Activated CD4-positive, CD25-positive, alpha-beta regulatory T cell treated with anti-CD3 and anti-CD28 coated beads, Interleukin-2, amount 50 U/mL, for 72 hours (primary cell): ENCODE data around the gene SLITRK1.

ENCODE experiments used
- DNase-seq: peaks from one replicate; pipeline ENCODE4 v3.0.0; 2021

SLITRK1 gene

GRCh38 chr13:83881917-83882605, at the start of gene SLITRK1:
Gene SLITRK1, minus strand, starts transcription at chr13:83882474. Its CDS starts 967 bp downstream, at chr13:83881507.
- no peak for DNase-seq

- DNase-seq = no peak
Measured at GRCh38 chr13:83929157-83929556, 46.9 kb upstream of the SLITRK1 start.

- DNase-seq = no peak
Measured at GRCh38 chr13:83919775-83920174, 37.5 kb upstream of the SLITRK1 start.

GRCh38 chr13:83914368-83914767, 32.1 kb upstream of the SLITRK1 start:
- no peak for DNase-seq

- no peak for DNase-seq
Measured at GRCh38 chr13:83907196-83907989, 25.1 kb upstream of the SLITRK1 start.

GRCh38 chr13:83906240-83906820, 24.1 kb upstream of the SLITRK1 start:
- DNase-seq = no peak

- DNase-seq = no peak
Measured at GRCh38 chr13:83905641-83906040, 23.4 kb upstream of the SLITRK1 start.

GRCh38 chr13:83895994-83896580, 13.8 kb upstream of the SLITRK1 start:
- no peak for DNase-seq

- DNase-seq = no peak
Measured at GRCh38 chr13:83890358-83890757, 8.1 kb upstream of the SLITRK1 start.

- no peak for DNase-seq
Measured at GRCh38 chr13:83884141-83884540, 1.9 kb upstream of the SLITRK1 start.

- DNase-seq = no peak
Measured at GRCh38 chr13:83883061-83883523, 818 bp upstream of the SLITRK1 start.

- no peak for DNase-seq
Measured at GRCh38 chr13:83882606-83882959, 309 bp upstream of the SLITRK1 start.

- DNase-seq = no peak
Measured at GRCh38 chr13:83881140-83881684, 1.1 kb downstream of the SLITRK1 start.

GRCh38 chr13:83880275-83881139, 1.8 kb downstream of the SLITRK1 start:
- no peak for DNase-seq

- no peak for DNase-seq
Measured at GRCh38 chr13:83879431-83880171, 2.7 kb downstream of the SLITRK1 start.

- DNase-seq = no peak
Measured at GRCh38 chr13:83878691-83879430, 3.4 kb downstream of the SLITRK1 start.

- no peak for DNase-seq
Measured at GRCh38 chr13:83877651-83878355, 4.5 kb downstream of the SLITRK1 start.

- no peak for DNase-seq
Measured at GRCh38 chr13:83876546-83876945, 5.7 kb downstream of the SLITRK1 start.

- DNase-seq = no peak
Measured at GRCh38 chr13:83867708-83868107, 14.6 kb downstream of the SLITRK1 start.
